Neural crest cell (in vitro differentiated cells): ENCODE results near the gene ADCY5. TPM values are rescaled to one million over a fixed set of nuclear protein-coding genes. Genes with fewer than 3 reads are reported as not detected.

Experiments
- DNase-seq: peaks from one replicate; pipeline ENCODE4 v3.0.0; 2021; ENCODE audit warnings: low read depth, mixed read lengths, low spot score
- H3K27ac Mint-ChIP-seq: one replicate; pipeline ENCODE4 v1.8.0; 2021; ENCODE audit warnings: mild to moderate bottlenecking, mixed read lengths; ENCODE audit not compliant: unreplicated experiment
- H3K27me3 Mint-ChIP-seq: 2 replicates; pipeline ENCODE4 v1.8.0; 2021; ENCODE audit warnings: low read depth, mild to moderate bottlenecking, mixed read lengths
- H3K36me3 Mint-ChIP-seq: 2 replicates; pipeline ENCODE4 v1.8.0; 2021; ENCODE audit warnings: low read depth, mild to moderate bottlenecking, mixed read lengths
- H3K4me1 Mint-ChIP-seq: 2 replicates; pipeline ENCODE4 v1.8.0; 2021; ENCODE audit warnings: mixed read lengths
- H3K4me3 Mint-ChIP-seq: one replicate; pipeline ENCODE4 v1.8.0; 2021; ENCODE audit warnings: mild to moderate bottlenecking, mixed read lengths
- H3K9me3 Mint-ChIP-seq: 2 replicates; pipeline ENCODE4 v1.8.0; 2021; ENCODE audit warnings: mixed read lengths
- total RNA-seq: library from RNA; stranded (reverse); gene quantifications from 2 replicates; pipeline ENCODE4 v1.2.1, GENCODE V29; 2021
- TF ChIP-seq, protein P1 (sequence below): fragments of 200-600 bp; sonication (generic); conservative IDR thresholded peaks from 2 replicates; pipeline ENCODE4 v1.5.0; 2021; ENCODE audit warnings: antibody characterized with exemption, mild to moderate bottlenecking

The ADCY5 gene
- total RNA-seq, 1 donor from 2014 or later = 2.2 TPM

- H3K36me3 Mint-ChIP-seq = no peaks in the 10 kb centered on the region
- no peak overlapping the region for H3K4me3 Mint-ChIP-seq
- no peaks in the 10 kb centered on the region for H3K4me1 Mint-ChIP-seq
- TF ChIP-seq, protein P1, sequence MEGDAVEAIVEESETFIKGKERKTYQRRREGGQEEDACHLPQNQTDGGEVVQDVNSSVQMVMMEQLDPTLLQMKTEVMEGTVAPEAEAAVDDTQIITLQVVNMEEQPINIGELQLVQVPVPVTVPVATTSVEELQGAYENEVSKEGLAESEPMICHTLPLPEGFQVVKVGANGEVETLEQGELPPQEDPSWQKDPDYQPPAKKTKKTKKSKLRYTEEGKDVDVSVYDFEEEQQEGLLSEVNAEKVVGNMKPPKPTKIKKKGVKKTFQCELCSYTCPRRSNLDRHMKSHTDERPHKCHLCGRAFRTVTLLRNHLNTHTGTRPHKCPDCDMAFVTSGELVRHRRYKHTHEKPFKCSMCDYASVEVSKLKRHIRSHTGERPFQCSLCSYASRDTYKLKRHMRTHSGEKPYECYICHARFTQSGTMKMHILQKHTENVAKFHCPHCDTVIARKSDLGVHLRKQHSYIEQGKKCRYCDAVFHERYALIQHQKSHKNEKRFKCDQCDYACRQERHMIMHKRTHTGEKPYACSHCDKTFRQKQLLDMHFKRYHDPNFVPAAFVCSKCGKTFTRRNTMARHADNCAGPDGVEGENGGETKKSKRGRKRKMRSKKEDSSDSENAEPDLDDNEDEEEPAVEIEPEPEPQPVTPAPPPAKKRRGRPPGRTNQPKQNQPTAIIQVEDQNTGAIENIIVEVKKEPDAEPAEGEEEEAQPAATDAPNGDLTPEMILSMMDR = no peak
- H3K9me3 Mint-ChIP-seq = peaks cover 2% of the 10 kb centered on the region
- DNase-seq = no peak
- no peaks in the 10 kb centered on the region for H3K27me3 Mint-ChIP-seq
- no peak overlapping the region for H3K27ac Mint-ChIP-seq
Measured at GRCh38 chr3:123422457-123422856, 26.4 kb downstream of the ADCY5 start.

GRCh38 chr3:123421353-123422174 lies 27.3 kb downstream of the ADCY5 start:
- Mint-ChIP-seq H3K4me1 (no peaks in the 10 kb centered on the region), H3K36me3 (no peaks in the 10 kb centered on the region), H3K9me3 (peaks cover 2% of the 10 kb centered on the region), H3K4me3 (no peak overlapping the region), H3K27ac (no peak overlapping the region), H3K27me3 (no peaks in the 10 kb centered on the region)
- TF ChIP-seq, protein P1 = no peak
- no peak for DNase-seq

GRCh38 chr3:123420416-123420968 lies 28.4 kb downstream of the ADCY5 start:
- Mint-ChIP-seq H3K36me3 (no peaks in the 10 kb centered on the region), H3K27me3 (no peaks in the 10 kb centered on the region), H3K4me3 (no peak overlapping the region), H3K9me3 (peaks cover 2% of the 10 kb centered on the region), H3K27ac (no peak overlapping the region), H3K4me1 (no peaks in the 10 kb centered on the region)
- TF ChIP-seq, protein P1 = no peak
- DNase-seq = no peak

DNA sequence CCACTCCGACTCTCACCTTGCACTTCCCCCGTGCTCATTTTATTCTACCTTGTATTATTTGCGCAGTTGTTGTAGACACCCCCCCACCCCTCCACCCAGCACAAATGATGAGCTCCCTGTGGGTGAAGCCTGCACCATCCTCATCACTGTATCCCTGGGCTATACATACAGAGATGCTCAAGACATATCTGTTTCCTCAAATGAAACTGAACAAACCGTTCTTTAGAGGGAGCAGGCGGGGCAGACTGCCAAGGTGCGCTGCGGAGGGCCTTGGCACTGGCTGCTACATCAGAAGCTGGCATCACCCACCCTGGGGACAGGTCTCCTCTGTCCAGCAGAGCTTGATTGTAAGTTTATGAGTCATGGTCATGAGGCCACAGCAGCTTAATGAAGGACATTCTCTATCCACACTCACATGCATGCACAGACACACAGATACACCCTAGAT lies 29.0 kb downstream of the ADCY5 start:
- Mint-ChIP-seq H3K27me3 (no peaks in the 10 kb centered on the region), H3K4me3 (no peak overlapping the region), H3K9me3 (peaks cover 2% of the 10 kb centered on the region), H3K4me1 (no peaks in the 10 kb centered on the region), H3K36me3 (no peaks in the 10 kb centered on the region), H3K27ac (no peak overlapping the region)
- TF ChIP-seq, protein P1 = no peak
- no peak for DNase-seq

GRCh38 chr3:123419181-123419849 lies 29.6 kb downstream of the ADCY5 start:
- no peak for DNase-seq
- Mint-ChIP-seq H3K27ac (no peak overlapping the region), H3K4me3 (no peak overlapping the region), H3K9me3 (peaks cover 2% of the 10 kb centered on the region), H3K27me3 (no peaks in the 10 kb centered on the region), H3K4me1 (no peaks in the 10 kb centered on the region), H3K36me3 (no peaks in the 10 kb centered on the region)
- TF ChIP-seq, protein P1 = no peak
